GM18526 (cell line): ENCODE measurements around the gene AKIP1.

Experiments
- POLR2A ChIP-seq: IDR thresholded peaks from 3 replicates; pipeline ENCODE4 v1.6.1; 2011; ENCODE audit not compliant: insufficient read length; ENCODE audit errors: extremely low read depth

Gene AKIP1

DNA sequence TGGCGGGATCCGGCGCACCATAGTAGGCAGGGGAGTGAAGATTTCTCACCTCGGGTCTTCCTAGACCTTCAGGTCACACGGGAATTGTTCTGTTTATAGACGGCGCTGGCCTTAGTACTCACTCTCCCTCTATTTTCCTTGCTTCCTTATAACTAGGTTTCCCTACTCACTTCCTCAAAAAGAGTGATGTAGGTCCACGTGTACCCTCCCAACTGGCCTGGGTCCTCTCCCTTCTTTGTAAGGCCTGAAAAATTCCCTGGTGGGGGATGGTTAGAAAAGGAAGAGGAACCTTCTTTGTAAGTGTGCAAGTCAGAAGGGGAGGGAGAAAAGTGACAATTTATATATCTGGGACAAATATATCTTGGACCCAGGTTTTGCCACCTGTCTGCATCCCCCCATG, 56.2 kb downstream of the AKIP1 start:
- no peak for TF ChIP-seq POLR2A
